GM21786 (cell line): ENCODE measurements around the gene TTC17.
"Not testable (repeated sequence)": the region's sequence is repeated elsewhere in the genome, so short reads cannot be mapped to it uniquely, and the experiment has no call there.

ENCODE experiments used
- ATAC-seq: cut with Tn5 transposase; IDR thresholded peaks from one replicate; pipeline ENCODE4 v1.9.1; 2021; ENCODE audit not compliant: unreplicated experiment

Gene TTC17

DNA sequence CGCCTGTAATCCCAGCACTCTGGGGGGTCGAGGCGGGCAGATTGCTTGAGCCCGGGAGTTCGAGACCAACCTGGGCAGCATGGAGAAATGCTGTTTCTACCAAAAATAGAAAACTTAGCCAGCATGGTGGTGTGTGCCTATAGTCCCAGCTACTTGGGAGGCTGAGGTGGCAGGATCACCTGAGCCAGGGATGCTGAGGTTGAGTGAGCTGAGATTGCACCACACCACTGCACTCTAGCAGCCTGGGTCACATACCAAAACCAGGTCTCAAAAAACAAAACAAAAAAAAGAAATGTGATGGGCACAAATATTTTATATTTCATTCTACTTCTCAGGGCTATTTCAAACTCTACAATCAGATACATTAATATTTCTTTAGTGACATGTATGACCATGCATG, 25.7 kb downstream of the TTC17 start:
- no peak for ATAC-seq

DNA sequence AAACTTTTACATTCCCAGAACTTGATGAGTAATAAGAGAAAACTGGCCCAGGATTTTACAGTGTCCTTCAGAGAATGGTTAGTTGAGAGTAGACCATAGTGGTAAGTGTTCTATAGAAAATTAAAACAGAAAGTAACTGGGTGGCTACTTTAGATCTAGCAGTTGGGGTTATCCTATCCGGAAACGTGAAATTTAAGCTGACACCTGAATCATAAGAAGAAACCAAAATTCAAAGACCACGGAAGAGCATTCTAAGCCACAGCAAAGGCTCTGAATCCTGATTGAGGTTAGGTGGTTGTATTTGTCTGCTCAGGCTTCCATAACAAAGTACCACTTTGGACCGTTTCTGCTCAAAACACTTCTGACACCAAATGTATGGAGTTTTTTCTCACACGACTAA, 34.0 kb downstream of the TTC17 start:
- no peak for ATAC-seq

- ATAC-seq: no peak
Measured at GRCh38 chr11:43393765-43394355, 35.1 kb downstream of the TTC17 start.

DNA sequence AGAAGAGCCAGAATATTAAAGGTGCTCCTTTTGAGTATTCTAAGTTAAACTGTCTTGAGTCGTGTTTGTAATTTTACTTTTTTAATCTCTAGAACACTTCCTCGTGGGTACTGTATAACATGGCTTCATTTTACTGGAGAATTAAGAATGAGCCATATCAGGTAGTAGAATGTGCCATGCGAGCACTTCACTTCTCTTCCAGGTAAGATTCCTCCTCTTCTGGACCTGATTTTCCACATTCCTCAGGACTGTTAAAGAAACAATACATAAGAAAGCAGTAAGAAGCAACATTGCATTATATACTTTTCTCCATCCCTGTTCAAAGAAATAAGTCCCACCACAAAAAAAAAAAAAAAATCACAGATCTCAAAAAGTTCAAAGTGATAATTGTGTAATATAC, 37.9 kb downstream of the TTC17 start:
- ATAC-seq: no peak

DNA sequence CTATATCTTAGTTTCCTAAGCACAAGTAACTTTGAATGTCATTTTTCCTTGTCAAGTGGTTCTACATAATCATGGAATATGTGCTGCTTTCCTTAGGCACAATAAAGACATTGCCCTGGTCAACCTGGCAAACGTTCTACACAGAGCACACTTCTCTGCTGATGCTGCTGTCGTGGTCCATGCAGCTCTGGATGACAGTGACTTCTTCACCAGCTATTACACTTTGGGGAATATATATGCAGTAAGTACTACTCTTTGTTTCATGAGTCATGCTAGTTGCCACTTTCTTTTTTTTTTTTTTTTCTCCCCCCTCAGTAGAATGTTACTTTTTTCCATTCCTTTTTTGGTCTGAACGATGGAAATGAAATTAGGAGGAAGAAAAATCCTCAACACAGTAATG, 38.5 kb downstream of the TTC17 start:
- ATAC-seq: no peak

- no peak for ATAC-seq
Measured at GRCh38 chr11:43399983-43400630, 41.4 kb downstream of the TTC17 start.

GRCh38 chr11:43401252-43401651, 42.5 kb downstream of the TTC17 start:
- ATAC-seq: no peak

DNA sequence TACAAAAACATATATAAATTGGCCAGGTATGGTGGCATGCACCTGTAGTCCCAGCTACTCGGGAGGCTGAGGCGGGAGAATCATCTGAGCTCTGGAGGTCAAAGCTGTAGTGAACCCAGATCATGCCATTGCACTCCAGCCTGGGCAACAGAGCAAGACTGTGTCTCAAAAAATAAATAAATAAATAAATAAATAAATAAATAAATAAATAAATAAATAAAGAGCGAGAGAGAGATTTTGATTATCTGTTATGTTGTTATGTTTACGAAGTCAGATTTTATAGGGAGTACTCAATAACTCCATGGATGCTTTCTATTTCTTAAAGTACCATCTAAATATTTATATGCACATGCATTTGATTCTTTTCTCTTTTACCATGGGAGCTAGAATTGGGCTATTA, 43.1 kb downstream of the TTC17 start:
- ATAC-seq: not testable (repeated sequence)

DNA sequence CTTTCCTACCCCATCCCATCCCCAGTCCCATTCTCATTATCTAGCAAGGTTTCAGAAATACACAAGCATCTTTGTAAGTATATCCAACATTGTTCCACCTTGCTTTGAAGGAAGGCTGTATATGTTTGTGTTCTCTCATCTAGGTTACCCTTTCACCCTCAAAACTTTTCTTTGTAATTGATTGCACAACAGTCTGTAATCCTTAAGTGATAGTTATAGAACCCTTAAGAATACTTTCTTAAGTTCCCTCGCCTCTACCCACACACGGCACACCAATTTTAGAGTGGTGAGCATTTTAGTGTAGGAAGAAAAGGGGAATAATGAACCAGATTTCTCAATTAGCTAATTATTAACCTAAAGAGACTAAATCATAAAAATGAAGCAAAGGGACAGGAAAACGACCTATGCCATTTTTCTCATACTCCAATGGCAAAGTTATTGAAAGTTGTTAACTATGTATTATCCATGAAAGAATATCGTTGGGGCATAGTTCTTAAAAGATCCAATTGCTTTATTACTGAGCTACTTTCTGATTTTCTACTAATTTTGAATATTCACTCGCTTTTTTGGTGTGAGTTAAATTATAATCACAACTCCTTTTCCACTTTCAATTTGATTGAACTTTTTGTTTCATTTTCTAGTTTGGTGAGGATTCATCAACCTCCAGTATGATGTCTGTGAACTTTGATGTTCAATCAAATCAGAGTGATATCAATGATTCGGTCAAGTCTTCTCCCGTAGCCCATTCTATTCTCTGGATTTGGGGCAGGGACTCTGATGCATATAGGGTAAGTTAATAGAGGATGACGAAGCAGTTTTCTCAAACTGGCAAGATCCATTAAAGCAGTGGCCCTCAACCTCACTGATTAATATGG, 44.9 kb downstream of the TTC17 start:
- ATAC-seq: no peak

GRCh38 chr11:43404406-43404805, 45.7 kb downstream of the TTC17 start:
- no peak for ATAC-seq

- no peak for ATAC-seq
Measured at GRCh38 chr11:43404836-43405479, 46.2 kb downstream of the TTC17 start.

GRCh38 chr11:43408277-43408676, 49.6 kb downstream of the TTC17 start:
- no peak for ATAC-seq

- ATAC-seq: no peak
Measured at GRCh38 chr11:43410394-43410793, 51.7 kb downstream of the TTC17 start.

- no peak for ATAC-seq
Measured at GRCh38 chr11:43418197-43418596, 59.5 kb downstream of the TTC17 start.

DNA sequence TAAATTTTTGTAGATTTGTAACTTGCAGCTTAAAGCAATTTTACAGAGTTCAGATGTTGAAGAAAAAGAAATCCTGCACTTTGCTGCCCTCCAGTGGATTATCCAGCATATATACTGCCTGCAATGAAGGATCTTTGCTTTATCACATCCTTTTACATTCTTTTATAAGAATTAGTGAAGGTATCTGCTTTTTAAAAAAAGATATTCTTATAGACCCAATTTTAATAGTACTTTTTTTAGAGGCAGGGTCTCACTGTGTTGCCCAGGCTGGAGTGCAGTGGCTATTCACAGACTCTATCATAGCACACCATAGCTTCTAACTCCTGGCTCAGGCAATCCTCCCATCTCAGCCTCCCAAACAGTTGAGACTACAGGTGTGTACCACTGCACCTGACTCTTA, 60.7 kb downstream of the TTC17 start:
- no peak for ATAC-seq

GRCh38 chr11:43427971-43428370, 69.3 kb downstream of the TTC17 start:
- ATAC-seq: no peak

GRCh38 chr11:43430916-43431315, 72.2 kb downstream of the TTC17 start:
- ATAC-seq: not testable (repeated sequence)

DNA sequence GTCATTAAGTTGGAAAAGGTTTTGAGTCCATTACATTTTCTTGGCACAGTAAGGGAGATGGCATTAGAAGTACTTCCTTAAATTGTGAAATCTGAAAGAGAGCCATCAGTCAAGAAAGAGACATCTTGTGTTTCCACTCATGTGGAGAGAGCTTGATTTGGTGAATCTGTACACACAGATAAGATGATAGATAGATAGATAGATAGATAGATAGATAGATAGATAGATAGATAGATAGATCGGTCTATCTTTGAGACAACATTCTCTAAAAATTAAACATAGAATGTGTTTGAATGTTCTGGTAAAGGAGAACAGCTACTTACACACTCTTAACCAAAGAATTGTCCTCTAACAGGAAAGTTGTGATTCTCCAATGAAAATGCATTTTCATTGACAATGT, 76.2 kb downstream of the TTC17 start:
- no peak for ATAC-seq

DNA sequence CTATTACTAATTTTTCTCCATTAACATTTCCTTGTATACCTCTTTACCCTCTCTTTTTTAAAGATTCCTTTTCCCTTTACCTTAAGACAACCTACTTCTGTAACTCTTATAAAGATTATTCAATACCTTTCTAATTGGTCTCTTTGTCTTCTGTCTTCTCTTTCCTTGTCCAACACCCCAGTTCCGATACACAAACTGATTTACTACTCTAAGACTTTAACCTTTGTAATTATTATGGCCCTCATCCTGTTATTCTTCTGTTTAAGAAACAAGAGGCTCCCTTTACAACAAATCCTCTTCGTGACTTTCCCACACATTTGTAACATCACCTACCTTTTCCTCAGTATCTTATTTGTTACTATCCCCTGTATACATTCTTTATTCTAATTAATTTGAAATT, 81.8 kb downstream of the TTC17 start:
- no peak for ATAC-seq

GRCh38 chr11:43443811-43444210, 85.1 kb downstream of the TTC17 start:
- no peak for ATAC-seq

- ATAC-seq: no peak
Measured at GRCh38 chr11:43447151-43447550, 88.4 kb downstream of the TTC17 start.

GRCh38 chr11:43458486-43458885, 99.8 kb downstream of the TTC17 start:
- ATAC-seq: no peak
